GM12891 (cell line): ENCODE results near the gene KCNAB1.
"Not testable (repeated sequence)": the region's sequence is repeated elsewhere in the genome, so short reads cannot be mapped to it uniquely, and the experiment has no call there.

ENCODE experiments used
- DNase-seq: peaks from one replicate; pipeline ENCODE4 v3.0.0; 2011; ENCODE audit warnings: low spot score; ENCODE audit not compliant: insufficient read length
- FAIRE-seq: peaks from 2 replicates; lab custom pipeline; 2011; peaks lifted over from hg19 to GRCh38; lab: Jason Lieb, UNC
- PAX5 ChIP-seq: IDR thresholded peaks from 2 replicates; pipeline ENCODE4 v1.6.1; 2011; ENCODE audit warnings: low read length, moderate library complexity, mild to moderate bottlenecking; ENCODE audit not compliant: insufficient read depth, severe bottlenecking
- POLR2A ChIP-seq: IDR thresholded peaks from 2 replicates; pipeline ENCODE4 v1.6.1; 2011; ENCODE audit warnings: low read depth, low read length, control low read depth
- POLR2AphosphoS5 ChIP-seq: IDR thresholded peaks from 2 replicates; pipeline ENCODE4 v1.6.1; 2011; ENCODE audit warnings: low read depth, low read length, control low read depth
- POU2F2 ChIP-seq: IDR thresholded peaks from 2 replicates; pipeline ENCODE4 v1.6.1; 2011; ENCODE audit warnings: low read depth, mild to moderate bottlenecking, control low read depth, low read length, moderate library complexity
- SPI1 ChIP-seq: IDR thresholded peaks from 2 replicates; pipeline ENCODE4 v1.6.1; 2011; ENCODE audit warnings: low read depth, low read length, control low read depth
- TAF1 ChIP-seq: IDR thresholded peaks from 2 replicates; pipeline ENCODE4 v1.6.1; 2011; ENCODE audit warnings: low read depth, low read length, control low read depth

The KCNAB1 gene

GRCh38 chr3:156137397-156137796 lies 17.0 kb downstream of the KCNAB1 start:
- TF ChIP-seq SPI1 = 0 out of 2 replicates have a peak, but pooled peaks have one; percentile 3
- FAIRE-seq, DNase-seq: not testable (repeated sequence)

- TF ChIP-seq TAF1 (no peak), PAX5 (no peak), POLR2AphosphoS5 (no peak), POLR2A (no peak), POU2F2 (no peak), SPI1 (no peak)
- FAIRE-seq (no peak), DNase-seq (no peak)
Observed at GRCh38 chr3:156140001-156140595, 19.7 kb downstream of the KCNAB1 start.

DNA sequence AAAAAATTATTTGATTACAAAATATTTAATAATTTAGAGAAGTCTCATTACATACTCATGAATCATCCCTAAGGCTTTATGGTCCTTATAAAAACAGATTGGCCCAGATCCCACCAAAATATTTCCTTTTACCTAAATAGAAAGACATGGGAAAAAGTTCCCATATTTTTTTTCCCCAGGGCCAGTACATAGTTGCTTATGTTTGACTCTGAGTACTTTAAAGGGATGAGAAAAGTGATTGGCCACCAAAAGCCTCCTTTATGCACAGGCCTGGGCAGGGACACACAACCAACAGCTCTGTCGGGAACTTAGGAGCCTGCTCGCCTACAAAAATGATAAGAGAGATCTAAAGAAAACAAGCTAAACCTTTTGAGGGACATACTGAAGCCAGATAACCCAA lies 22.3 kb downstream of the KCNAB1 start:
- DNase-seq (no peak), FAIRE-seq (no peak)
- TF ChIP-seq SPI1 = no peak
- no peak for TF ChIP-seq POLR2A
- TF ChIP-seq TAF1 = no peak
- no peak for TF ChIP-seq PAX5
- TF ChIP-seq POLR2AphosphoS5 = no peak
- TF ChIP-seq POU2F2 = no peak

- DNase-seq (no peak), FAIRE-seq (no peak)
- TF ChIP-seq TAF1 = no peak
- TF ChIP-seq POLR2AphosphoS5 = no peak
- no peak for TF ChIP-seq POU2F2
- TF ChIP-seq POLR2A = no peak
- no peak for TF ChIP-seq SPI1
- TF ChIP-seq PAX5 = no peak
Observed at GRCh38 chr3:156143136-156143535, 22.8 kb downstream of the KCNAB1 start.

DNA sequence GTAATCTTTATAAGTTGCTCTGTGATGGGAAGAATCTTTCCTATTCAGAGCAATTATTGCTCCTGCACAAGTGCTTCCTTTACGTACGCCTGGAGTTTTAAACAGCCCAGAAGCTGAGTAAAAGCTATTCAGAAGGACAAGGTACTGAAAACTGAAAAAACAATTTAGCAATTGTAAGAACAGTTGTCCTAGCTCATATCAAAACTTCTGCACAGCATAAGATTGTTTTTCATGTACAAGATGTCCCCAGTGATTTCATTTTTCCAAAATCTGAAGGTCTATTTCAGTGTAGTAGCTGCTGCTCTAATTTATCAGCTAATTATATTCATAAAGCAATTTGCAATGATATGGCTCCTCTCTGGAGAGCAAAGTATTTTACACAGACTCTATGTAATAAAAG lies 23.7 kb downstream of the KCNAB1 start:
- TF ChIP-seq POU2F2 (no peak), PAX5 (no peak), TAF1 (no peak), SPI1 (no peak), POLR2A (no peak), POLR2AphosphoS5 (no peak)
- no peak for DNase-seq
- no peak for FAIRE-seq

- TF ChIP-seq TAF1 (no peak), POLR2A (no peak), SPI1 (no peak), POU2F2 (no peak), PAX5 (no peak), POLR2AphosphoS5 (no peak)
- DNase-seq (no peak), FAIRE-seq (no peak)
Observed at GRCh38 chr3:156145866-156146265, 25.5 kb downstream of the KCNAB1 start.

DNA sequence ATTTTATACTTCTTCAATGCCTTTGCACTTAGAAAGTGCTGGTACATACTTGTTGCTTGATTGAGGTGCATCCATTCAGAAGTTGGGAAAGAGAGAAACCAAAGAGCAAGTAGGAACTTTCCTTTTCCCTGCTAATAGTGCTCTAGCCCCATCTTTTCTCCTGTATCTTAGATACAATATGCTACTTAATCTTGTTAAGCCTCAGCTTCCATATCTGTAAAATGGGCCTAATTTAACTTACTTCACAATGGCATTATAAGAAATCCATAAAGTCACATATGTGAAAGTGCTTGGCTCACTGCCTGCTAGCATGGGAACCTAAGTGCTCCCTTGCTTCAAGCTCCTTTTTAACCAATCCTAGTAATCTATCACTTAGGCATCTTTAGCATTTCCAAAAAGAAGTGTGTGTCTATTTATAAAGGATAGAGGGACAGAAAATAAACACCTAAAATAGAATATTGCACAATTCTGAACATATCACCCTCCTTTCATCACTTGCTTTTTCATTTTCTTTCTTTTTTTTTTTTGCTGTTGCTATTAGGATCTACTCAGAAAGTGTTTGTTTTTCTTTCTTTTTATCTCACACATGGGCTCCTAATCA lies 28.1 kb downstream of the KCNAB1 start:
- FAIRE-seq = no peak
- no peak for TF ChIP-seq POU2F2
- DNase-seq = no peak

DNA sequence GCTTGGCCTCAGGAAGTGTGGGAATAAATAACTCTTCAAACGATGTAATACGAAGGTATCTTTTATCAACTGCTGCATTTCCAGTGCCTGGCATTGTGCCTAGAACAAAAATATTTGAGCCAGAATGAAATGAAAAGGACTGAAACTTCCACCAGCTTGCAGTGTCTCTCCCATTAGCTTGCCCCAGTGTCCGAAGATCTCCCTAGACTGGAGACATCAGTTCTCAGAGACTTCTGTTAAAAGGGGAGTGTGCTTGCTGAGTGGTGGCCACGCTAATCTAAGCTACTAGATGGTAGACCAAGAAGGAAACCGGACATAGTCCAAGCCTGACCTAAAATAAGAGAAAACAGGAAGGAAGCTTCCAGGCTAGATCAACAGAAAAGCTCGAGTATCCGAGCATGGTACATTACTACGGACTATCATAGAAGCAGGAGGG lies 28.6 kb downstream of the KCNAB1 start:
- TF ChIP-seq POLR2A = no peak
- no peak for DNase-seq
- no peak for FAIRE-seq

GRCh38 chr3:156149876-156150275 lies 29.5 kb downstream of the KCNAB1 start:
- FAIRE-seq = no peak
- DNase-seq = no peak
- TF ChIP-seq POLR2AphosphoS5 = no peak
- TF ChIP-seq SPI1 = no peak
- TF ChIP-seq PAX5 = no peak
- TF ChIP-seq POLR2A = no peak
- TF ChIP-seq TAF1 = no peak
- TF ChIP-seq POU2F2 = no peak

- DNase-seq = no peak
- no peak for TF ChIP-seq POLR2AphosphoS5
- no peak for TF ChIP-seq PAX5
- no peak for TF ChIP-seq SPI1
- TF ChIP-seq POU2F2 = no peak
- TF ChIP-seq TAF1 = no peak
- FAIRE-seq = no peak
Observed at GRCh38 chr3:156150434-156151066, 30.2 kb downstream of the KCNAB1 start.
